H1 (cell line): ENCODE measurements around the gene HRH3. TPM values are rescaled to one million over a fixed set of nuclear protein-coding genes. Genes with fewer than 3 reads are reported as not detected.

Experiments
- CTCF ChIA-PET: fragments of 300-600 bp; sonication (Branson Sonifier 250); formaldehyde crosslinking; loops from one replicate; lab custom pipeline; 2021; ENCODE audit not compliant: partially characterized antibody; lab: Charles Lee
- POLR2A ChIA-PET: fragments of 300-600 bp; sonication (Branson Sonifier 250); formaldehyde crosslinking; loops from one replicate; lab custom pipeline; 2021; ENCODE audit warnings: inconsistent platforms; ENCODE audit not compliant: partially characterized antibody; lab: Charles Lee
- DNase-seq, 2 experiments: peaks; one replicate each; pipeline versions ENCODE4 v3.0.0 to v3.0.0-alpha.2; 2010 to 2022; ENCODE audit warnings: low spot score in 2 of 2, low read depth in 1 of 2, mixed read lengths in 1 of 2
- FAIRE-seq: peaks from 2 replicates; lab custom pipeline; 2011; peaks lifted over from hg19 to GRCh38; lab: Jason Lieb, UNC
- H2AFZ ChIP-seq: 2 replicates; pipeline ENCODE4 v1.8.1; 2012; ENCODE audit warnings: low read length, inconsistent platforms
- H2AK5ac ChIP-seq: 2 replicates; pipeline ENCODE4 v1.6.1; 2013; ENCODE audit warnings: low read depth, low read length
- H2BK120ac ChIP-seq: replicated peaks from 2 replicates; pipeline ENCODE3; 2013; ENCODE audit warnings: low read depth, low read length, inconsistent platforms
- H2BK12ac ChIP-seq: 2 replicates; pipeline ENCODE4 v1.6.1; 2013; ENCODE audit warnings: low read depth, low read length
- H2BK15ac ChIP-seq: 2 replicates; pipeline ENCODE4 v1.6.1; 2013; ENCODE audit warnings: low read length
- H2BK20ac ChIP-seq: 2 replicates; pipeline ENCODE4 v1.6.1; 2013; ENCODE audit warnings: low read length
- H2BK5ac ChIP-seq: 2 replicates; pipeline ENCODE4 v1.6.1; 2013; ENCODE audit warnings: low read depth, low read length
- H3K14ac ChIP-seq: 2 replicates; pipeline ENCODE4 v1.6.1; 2013; ENCODE audit warnings: inconsistent platforms; ENCODE audit not compliant: insufficient read length
- H3K18ac ChIP-seq: 2 replicates; pipeline ENCODE4 v1.6.1; 2013; ENCODE audit warnings: low read length; ENCODE audit errors: extremely low read depth
- H3K23ac ChIP-seq: 2 replicates; pipeline ENCODE4 v1.6.1; 2013; ENCODE audit warnings: inconsistent platforms; ENCODE audit not compliant: insufficient read length
- H3K23me2 ChIP-seq: 2 replicates; pipeline ENCODE4 v1.6.1; 2013; ENCODE audit warnings: low read depth, low read length
- H3K27ac ChIP-seq: 2 replicates; pipeline ENCODE4 v1.6.1; 2011; ENCODE audit warnings: low read depth, low read length, inconsistent platforms
- H3K27me3 ChIP-seq, 4 experiments: replicated peaks in 1 of 4; 1 replicate in 1 of 4; 2 replicates in 3 of 4; pipeline versions ENCODE4 v1.6.1 to v1.8.1; 2011 to 2013; ENCODE audit warnings: low read length in 3 of 4, mild to moderate bottlenecking in 3 of 4, inconsistent platforms in 2 of 4, mixed read lengths in 2 of 4, moderate library complexity in 1 of 4; ENCODE audit not compliant: control insufficient read depth in 3 of 4, insufficient read depth in 3 of 4; ENCODE audit errors: extremely low read depth in 1 of 4
- H3K36me3 ChIP-seq, 4 experiments: 2 replicates each; pipeline versions ENCODE4 v1.6.1 to v1.8.1; 2011 to 2013; ENCODE audit warnings: mild to moderate bottlenecking in 4 of 4, low read length in 3 of 4, moderate library complexity in 2 of 4, control low read depth in 1 of 4, inconsistent platforms in 1 of 4; ENCODE audit not compliant: insufficient read depth in 4 of 4, control insufficient read depth in 2 of 4
- H3K4ac ChIP-seq: replicated peaks from 2 replicates; pipeline ENCODE3; 2013; ENCODE audit warnings: low read length, low read depth, mixed read lengths, inconsistent platforms; ENCODE audit not compliant: insufficient read length
- H3K4me1 ChIP-seq, 4 experiments: replicated peaks in 1 of 4; 1 replicate in 1 of 4; 2 replicates in 3 of 4; pipeline versions ENCODE4 v1.6.1 to v1.8.1; 2011 to 2013; ENCODE audit warnings: low read length in 3 of 4, inconsistent platforms in 2 of 4, mixed read lengths in 1 of 4; ENCODE audit not compliant: insufficient read depth in 4 of 4, control insufficient read depth in 3 of 4
- H3K4me2 ChIP-seq, 2 experiments: 2 replicates each; pipeline versions ENCODE4 v1.6.1 to v1.8.1; 2011 to 2013; ENCODE audit warnings: low read depth in 2 of 2, low read length in 2 of 2, control low read depth in 1 of 2, inconsistent platforms in 1 of 2, mild to moderate bottlenecking in 1 of 2; ENCODE audit not compliant: insufficient read depth in 1 of 2
- H3K4me3 ChIP-seq, 4 experiments: fragments of 200-600, 300-600 bp in 1 of 4; sonication (generic), shearing (Covaris generic), sonication (Bioruptor Twin) in 1 of 4; 2 replicates each; pipeline versions ENCODE4 v1.5.1 to v1.8.1; 2011 to 2016; ENCODE audit warnings: low read length in 4 of 4, low read depth in 3 of 4, control low read depth in 2 of 4, inconsistent platforms in 2 of 4, mild to moderate bottlenecking in 2 of 4, mixed read lengths in 1 of 4, moderate library complexity in 1 of 4; ENCODE audit not compliant: insufficient read depth in 2 of 4; ENCODE audit errors: extremely low read depth in 1 of 4
- H3K56ac ChIP-seq: replicated peaks from 2 replicates; pipeline ENCODE3; 2013; ENCODE audit warnings: low read depth, mild to moderate bottlenecking, mixed read lengths, low read length, inconsistent platforms; ENCODE audit not compliant: insufficient read length
- H3K79me1 ChIP-seq: 2 replicates; pipeline ENCODE4 v1.6.1; 2013; ENCODE audit warnings: low read depth, low read length, control low read depth
- H3K79me2 ChIP-seq, 2 experiments: 2 replicates each; pipeline versions ENCODE4 v1.6.1 to v1.8.1; 2012 to 2013; ENCODE audit warnings: low read length in 2 of 2, mild to moderate bottlenecking in 2 of 2, inconsistent platforms in 1 of 2; ENCODE audit not compliant: insufficient read depth in 2 of 2, control insufficient read depth in 1 of 2
- H3K9ac ChIP-seq, 4 experiments: replicated peaks in 1 of 4; 1 replicate in 1 of 4; 2 replicates in 3 of 4; pipeline versions ENCODE4 v1.6.1 to v1.8.1; 2011 to 2013; ENCODE audit warnings: low read depth in 3 of 4, low read length in 3 of 4, control low read depth in 2 of 4, mild to moderate bottlenecking in 2 of 4, moderate library complexity in 2 of 4, inconsistent platforms in 1 of 4; ENCODE audit errors: extremely low read depth in 1 of 4
- H3K9me3 ChIP-seq, 2 experiments: 2 replicates each; pipeline versions ENCODE4 v1.6.1 to v1.8.1; 2012 to 2013; ENCODE audit warnings: mild to moderate bottlenecking in 2 of 2, moderate library complexity in 2 of 2, control low read depth in 1 of 2, inconsistent platforms in 1 of 2, low read depth in 1 of 2, low read length in 1 of 2, mixed read lengths in 1 of 2; ENCODE audit not compliant: insufficient read depth in 2 of 2
- H4K20me1 ChIP-seq, 2 experiments: replicated peaks in 1 of 2; 2 replicates each; pipeline versions ENCODE3 to v1.8.1; 2011 to 2013; ENCODE audit warnings: inconsistent platforms in 2 of 2, low read length in 2 of 2, mild to moderate bottlenecking in 1 of 2; ENCODE audit not compliant: insufficient read depth in 2 of 2, control insufficient read depth in 1 of 2
- H4K5ac ChIP-seq: 2 replicates; pipeline ENCODE4 v1.6.1; 2013; ENCODE audit warnings: low read length, low read depth, mixed read lengths, inconsistent platforms; ENCODE audit not compliant: insufficient read length
- H4K8ac ChIP-seq: 2 replicates; pipeline ENCODE4 v1.8.0; 2013; ENCODE audit warnings: mild to moderate bottlenecking, moderate library complexity, low read length, inconsistent platforms; ENCODE audit not compliant: insufficient read depth; ENCODE audit errors: extremely low read depth
- H4K91ac ChIP-seq: replicated peaks from 2 replicates; pipeline ENCODE3; 2013; ENCODE audit warnings: low read length, mixed read lengths, inconsistent platforms; ENCODE audit not compliant: insufficient read length
- CBX5 ChIP-seq: fragments of 300-800, 300-1000 bp; sonication (generic); IDR thresholded peaks from 2 replicates; pipeline ENCODE4 v1.7.1; 2016; ENCODE audit warnings: antibody characterized with exemption, low read length, low read depth
- EP300 ChIP-seq, 2 experiments: IDR thresholded peaks; 1 replicate in 1 of 2; 2 replicates in 1 of 2; pipeline ENCODE4 v1.6.1; 2011 to 2012; ENCODE audit warnings: low read depth in 2 of 2, low read length in 2 of 2, mild to moderate bottlenecking in 2 of 2, borderline replicate concordance in 1 of 2, inconsistent platforms in 1 of 2, moderate library complexity in 1 of 2
- EZH2 ChIP-seq: fragments of 200-600 bp; sonication (generic); IDR thresholded peaks from 2 replicates; pipeline ENCODE4 v1.7.1; 2012; ENCODE audit warnings: low read depth, mild to moderate bottlenecking, moderate library complexity, low read length, inconsistent platforms; ENCODE audit not compliant: severe bottlenecking
- KDM1A ChIP-seq: fragments of 200-600, 300-600 bp; sonication (generic); IDR thresholded peaks from 2 replicates; pipeline ENCODE4 v1.7.1; 2016; ENCODE audit warnings: mild to moderate bottlenecking, low read length, borderline replicate concordance
- KDM5A ChIP-seq: fragments of 200-600 bp; IDR thresholded peaks from 2 replicates; pipeline ENCODE4 v1.7.1; 2012; ENCODE audit warnings: mild to moderate bottlenecking, low read length, inconsistent platforms, mixed read lengths
- NANOG ChIP-seq: IDR thresholded peaks from 2 replicates; pipeline ENCODE4 v1.6.1; 2011; ENCODE audit warnings: low read length, low read depth, mild to moderate bottlenecking, inconsistent platforms; ENCODE audit not compliant: insufficient read depth, poor library complexity, severe bottlenecking
- RBBP5 ChIP-seq: IDR thresholded peaks from 2 replicates; pipeline ENCODE4 v1.7.1; 2012; ENCODE audit warnings: low read depth, mild to moderate bottlenecking, inconsistent platforms, low read length, moderate library complexity, borderline replicate concordance
- RFX5 ChIP-seq: IDR thresholded peaks from 2 replicates; pipeline ENCODE4 v1.6.1; 2011; ENCODE audit warnings: low read depth, low read length, improper control_type of control experiment, borderline replicate concordance
- TAF7 ChIP-seq: optimal IDR thresholded peaks from 2 replicates; pipeline ENCODE3; 2011; ENCODE audit warnings: low read depth, mild to moderate bottlenecking, inconsistent platforms, low read length, moderate library complexity, borderline replicate concordance
- WGBS, 2 experiments: shearing (Covaris generic) in 1 of 2; methylation state at CpG; one replicate each; pipeline versions ENCODE4 v1.1.6 to v1.1.7; 2013 to 2015; ENCODE audit warnings: low lambda C conversion rate in 2 of 2, mixed read lengths in 2 of 2, inconsistent platforms in 1 of 2, low coverage in 1 of 2, missing lambda C conversion rate in 1 of 2; ENCODE audit not compliant: insufficient replicate concordance in 2 of 2, insufficient coverage in 1 of 2, insufficient read length in 1 of 2; ENCODE audit errors: extremely low coverage in 1 of 2, missing lambda C conversion rate in 1 of 2; 5-methylcytosine and 5-hydroxymethylcytosine counted together
- polyA plus RNA-seq, 7 experiments: library from polyadenylated mRNA; depleted of rRNA in 3 of 7; stranded (reverse) in 5 of 7; unstranded in 2 of 7; fragments of >200 nt in 5 of 7; fragments of 200-250 nt in 2 of 7; gene quantifications; 1 replicate in 5 of 7; 2 replicates in 1 of 7; 4 replicates in 1 of 7; pipeline versions ENCODE4 v1.2.1 to v1.2.3, GENCODE V29; 2011 to 2013; ENCODE audit warnings: missing spikeins in 2 of 7, mixed read lengths in 2 of 7
- total RNA-seq: library from RNA; stranded (reverse); fragmentation: NEBNext Ultra II Directional; extraction: Animal tissue kit (Norgen Biotek cat#: 25700); gene quantifications from 2 replicates; pipeline ENCODE4 v1.2.1, GENCODE V29; 2021

The HRH3 gene
- total and polyA plus RNA-seq, 2 of the 8 experiments (the other 6 are each of a cell fraction or from before 2014, with no cell fraction given): 2.0 to 4.5 TPM

- no peak overlapping the region for H3K23ac ChIP-seq
- FAIRE-seq (no peak), DNase-seq (no peak)
- H3K4me2 ChIP-seq: no peak overlapping the region
- no peaks in the 10 kb centered on the region for H3K9me3 ChIP-seq
- H3K9ac ChIP-seq: no peak overlapping the region
- no peak overlapping the region for H3K56ac ChIP-seq
- no peak overlapping the region for H3K4me3 ChIP-seq
- CTCF ChIA-PET: interaction anchor here (0.6 to 1.5 kb wide), 2 partner anchors 60 to 65 kb away, joined by 3 to 5 read pairs; no protein-coding TSS in a partner anchor
- no peak overlapping the region for H3K14ac ChIP-seq
- no peak overlapping the region for H2BK120ac ChIP-seq
- H3K18ac ChIP-seq: no peak overlapping the region
- no peak overlapping the region for H2AK5ac ChIP-seq
- no peaks in the 10 kb centered on the region for H4K20me1 ChIP-seq
- H3K23me2 ChIP-seq: no peaks in the 10 kb centered on the region
- peaks cover 0 to 20% (median 10%) of the 10 kb centered on the region in 4 experiments; a peak in 7 of 8 replicates for H3K36me3 ChIP-seq
- H3K27me3 ChIP-seq: no peaks in the 10 kb centered on the region
- no peak overlapping the region for H4K8ac ChIP-seq
- no peaks in the 10 kb centered on the region for H3K79me2 ChIP-seq
- WGBS, 2 experiments: 92% methylated on average over 21 of the region's 23 CpGs; no CpG with 5 or more reads in 1 of the 2 experiments
- no peak overlapping the region for H3K27ac ChIP-seq
- no peak overlapping the region for H4K91ac ChIP-seq
- no peaks in the 10 kb centered on the region for H3K79me1 ChIP-seq
- no peaks in the 10 kb centered on the region for H3K4me1 ChIP-seq
- no peak overlapping the region for H2BK12ac ChIP-seq
- no peak overlapping the region for H2BK5ac ChIP-seq
- no peak overlapping the region for H2BK20ac ChIP-seq
- no peak overlapping the region for H3K4ac ChIP-seq
- H2BK15ac ChIP-seq: no peak overlapping the region
- H4K5ac ChIP-seq: no peak overlapping the region
- POLR2A ChIA-PET: no interaction called here
- no peak overlapping the region for H2AFZ ChIP-seq
- TF ChIP-seq KDM1A (no peak), CBX5 (no peak), KDM5A (no peak), RBBP5 (no peak), NANOG (no peak), TAF7 (no peak), EP300 (IDR thresholded peaks at IDR 0.05; ENCODE audit: borderline replicate concordance in 1 of 2, low read depth in 2 of 2, low read length in 2 of 2) (no peak), RFX5 (no peak), EZH2 (no peak)
These were observed 17.3 kb downstream of the HRH3 start for GRCh38 chr20:62202676-62203377.
